Measurements from ENCODE around the gene CNTNAP2. TPM values are rescaled to one million over a fixed set of nuclear protein-coding genes. Genes with fewer than 3 reads are reported as not detected.

CNTNAP2 gene
- total and polyA plus RNA-seq, 2 of the 8 experiments (the other 6 are each of a cell fraction or from before 2014, with no cell fraction given) = 27.9 to 71.0 TPM

- FAIRE-seq (no peak), DNase-seq (ENCODE audit: low read depth in 1 of 2, low spot score in 2 of 2) (no peak)
- TF ChIP-seq SP1 (IDR thresholded peaks at IDR 0.05; ENCODE audit: low read depth, low read length) (no peak), KDM5A (IDR thresholded peaks at IDR 0.05; ENCODE audit: low read length) (no peak), CHD2 (IDR thresholded peaks at IDR 0.05; ENCODE audit: low read length) (no peak), JUN (IDR thresholded peaks at IDR 0.05; ENCODE audit: low read depth, low read length) (no peak), POLR2A (IDR thresholded peaks at IDR 0.05; ENCODE audit: control extremely low read depth in 1 of 2, low read depth in 2 of 2, low read length in 2 of 2) (no peak), GTF2F1 (IDR thresholded peaks at IDR 0.05; ENCODE audit: borderline replicate concordance, low read depth, low read length) (no peak), CBX5 (IDR thresholded peaks at IDR 0.05; ENCODE audit: low read depth, low read length) (no peak), SIN3A (conservative IDR thresholded peaks at IDR 0.05 in 1 of 2, IDR thresholded peaks at IDR 0.05 in 1 of 2; ENCODE audit: low read depth in 1 of 2, low read length in 2 of 2) (no peak), SIRT6 (IDR thresholded peaks at IDR 0.05; ENCODE audit: low read length) (no peak), EZH2 (IDR thresholded peaks at IDR 0.05; ENCODE audit: low read depth, low read length, severe bottlenecking) (no peak), TAF7 (optimal IDR thresholded peaks at IDR 0.05; ENCODE audit: borderline replicate concordance, low read depth, low read length) (no peak), RAD21 (IDR thresholded peaks at IDR 0.05 in 1 of 2, conservative IDR thresholded peaks at IDR 0.05 in 1 of 2; ENCODE audit: low read depth in 2 of 2, low read length in 2 of 2) (no peak), CREB1 (IDR thresholded peaks at IDR 0.05) (no peak), BCL11A (IDR thresholded peaks at IDR 0.05; ENCODE audit: low read depth in 2 of 2, low read length in 2 of 2) (no peak)
- H3K9ac ChIP-seq (replicated peaks in 1 of 4; ENCODE audit: extremely low read depth in 1 of 4, low read depth in 3 of 4, low read length in 3 of 4) = no peak overlapping the region
- H3K9me3 ChIP-seq (ENCODE audit: insufficient read depth in 2 of 2, low read depth in 1 of 2, low read length in 1 of 2) = peaks cover 0 to 2% of the 10 kb centered on the region in 2 experiments; a peak in 1 of 4 replicates
- H3K79me1 ChIP-seq (ENCODE audit: low read depth, low read length) = no peaks in the 10 kb centered on the region
- H2BK20ac ChIP-seq (ENCODE audit: low read length) = no peak overlapping the region
- no peaks in the 10 kb centered on the region for H4K20me1 ChIP-seq (replicated peaks in 1 of 2; ENCODE audit: control insufficient read depth in 1 of 2, insufficient read depth in 2 of 2, low read length in 2 of 2)
- no peaks in the 10 kb centered on the region for H3K23me2 ChIP-seq (ENCODE audit: low read depth, low read length)
- H2AK5ac ChIP-seq (ENCODE audit: low read depth, low read length) = no peak overlapping the region
- H2BK15ac ChIP-seq (ENCODE audit: low read length) = no peak overlapping the region
- 0 out of 7 replicates have a peak, but pooled peaks cover 0 to 2% (median 0%) of the 10 kb centered on the region in 4 experiments for H3K4me1 ChIP-seq (replicated peaks in 1 of 4; ENCODE audit: control insufficient read depth in 3 of 4, insufficient read depth in 4 of 4, low read length in 3 of 4)
- H3K27ac ChIP-seq (ENCODE audit: low read depth, low read length) = no peak overlapping the region
- no peak overlapping the region for H2BK5ac ChIP-seq (ENCODE audit: low read depth, low read length)
- 90% methylated on average over 3 of the region's 3 CpGs; no CpG with 5 or more reads in 1 of the 2 experiments for WGBS, 2 experiments (ENCODE audit: extremely low coverage in 1 of 2, insufficient coverage in 1 of 2, insufficient read length in 1 of 2, insufficient replicate concordance in 2 of 2, low coverage in 1 of 2, low lambda C conversion rate in 2 of 2, missing lambda C conversion rate in 1 of 2)
- POLR2A ChIA-PET (ENCODE audit: partially characterized antibody) = no interaction called here
- no peak overlapping the region for H3K4ac ChIP-seq (replicated peaks; ENCODE audit: insufficient read length, low read depth, low read length)
- no peak overlapping the region for H4K91ac ChIP-seq (replicated peaks; ENCODE audit: insufficient read length, low read length)
- H2BK120ac ChIP-seq (replicated peaks; ENCODE audit: low read depth, low read length) = no peak overlapping the region
- H3K4me2 ChIP-seq (ENCODE audit: insufficient read depth in 1 of 2, low read depth in 2 of 2, low read length in 2 of 2) = no peak overlapping the region
- H3K27me3 ChIP-seq (replicated peaks in 1 of 4; ENCODE audit: control insufficient read depth in 3 of 4, extremely low read depth in 1 of 4, insufficient read depth in 3 of 4, low read length in 3 of 4) = no peaks in the 10 kb centered on the region
- no peak overlapping the region for H3K4me3 ChIP-seq (ENCODE audit: extremely low read depth in 1 of 4, insufficient read depth in 2 of 4, low read depth in 3 of 4, low read length in 4 of 4)
- H3K56ac ChIP-seq (replicated peaks; ENCODE audit: insufficient read length, low read depth, low read length) = no peak overlapping the region
- no peak overlapping the region for H3K18ac ChIP-seq (ENCODE audit: extremely low read depth, low read length)
- CTCF ChIA-PET (ENCODE audit: partially characterized antibody) = interaction anchor here (0.6 kb wide), 2 partner anchors 160 to 677 kb away, joined by 3 read pairs; no protein-coding TSS in a partner anchor
- no peak overlapping the region for H2AFZ ChIP-seq (ENCODE audit: low read length)
- H3K79me2 ChIP-seq (ENCODE audit: control insufficient read depth in 1 of 2, insufficient read depth in 2 of 2, low read length in 2 of 2) = no peaks in the 10 kb centered on the region
- H3K14ac ChIP-seq (ENCODE audit: insufficient read length) = no peak overlapping the region
- no peak overlapping the region for H3K23ac ChIP-seq (ENCODE audit: insufficient read length)
- H2BK12ac ChIP-seq (ENCODE audit: low read depth, low read length) = no peak overlapping the region
- H3K36me3 ChIP-seq (ENCODE audit: control insufficient read depth in 2 of 4, insufficient read depth in 4 of 4, low read length in 3 of 4) = no peaks in the 10 kb centered on the region
- no peak overlapping the region for H4K8ac ChIP-seq (ENCODE audit: extremely low read depth, insufficient read depth, low read length)
- no peak overlapping the region for H4K5ac ChIP-seq (ENCODE audit: insufficient read length, low read depth, low read length)
Observed at GRCh38 chr7:148223738-148224137, 2107.1 kb downstream of the CNTNAP2 start.
